ENCODE data around the gene DENND5B.

The DENND5B gene

DNA sequence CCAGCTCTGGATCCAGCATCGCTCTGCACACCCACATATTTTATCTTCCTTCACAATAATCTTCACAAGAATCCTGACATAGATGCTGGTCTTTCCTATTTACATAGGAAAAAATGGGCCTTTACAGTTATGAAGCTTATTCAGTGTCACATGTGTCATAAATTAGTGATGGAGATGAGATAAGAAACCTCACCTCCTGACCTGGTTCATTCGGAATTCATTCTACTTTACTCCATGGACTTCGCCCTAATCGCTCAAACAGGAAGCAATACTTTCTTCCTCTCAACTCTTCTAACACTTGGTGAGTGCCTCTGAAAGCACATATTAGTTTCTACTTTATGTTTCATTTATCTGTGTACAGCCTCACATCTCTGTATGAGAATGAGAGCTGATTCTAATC is 253.0 kb downstream of the DENND5B start:
- TF ChIP-seq REST (IDR thresholded peaks at IDR 0.05; ENCODE audit: insufficient replicate concordance, low read depth) = no peak
- no peak for TF ChIP-seq POLR2AphosphoS5 (IDR thresholded peaks at IDR 0.05; ENCODE audit: low read depth)
- no peak for TF ChIP-seq SPI1 (IDR thresholded peaks at IDR 0.05; ENCODE audit: borderline replicate concordance, low read depth)
- no peak for TF ChIP-seq GABPA (IDR thresholded peaks at IDR 0.05; ENCODE audit: low read depth)
- TF ChIP-seq CTCF (IDR thresholded peaks at IDR 0.05; ENCODE audit: insufficient read depth, low read length) = no peak
- no peak overlapping the region for H3K27ac ChIP-seq (replicated peaks)
- no peak overlapping the region for H3K4me3 ChIP-seq (replicated peaks; ENCODE audit: insufficient read depth, low read length)
- no peaks in the 10 kb centered on the region for H3K27me3 ChIP-seq (ENCODE audit: insufficient read depth, poor library complexity, severe bottlenecking)
- DNase-seq (ENCODE audit: low read depth in 1 of 2, low spot score in 1 of 2) = no peak
